GM13976 (cell line): ENCODE data around the gene DYNC2I2.

Experiments used
- DNase-seq: peaks from one replicate; pipeline ENCODE4 v3.0.0; 2012; ENCODE audit warnings: low spot score
- in situ Hi-C: fragments of 300-500 bp; cut with MboI; formaldehyde crosslinking; loops from one replicate; pipeline ENCODE4 v1.12.0; 2022; ENCODE audit warnings: low sequenced_read_pairs, mixed read lengths, inconsistent platforms; ENCODE audit not compliant: unreplicated experiment
- TF ChIP-seq, protein P1 (sequence below): IDR thresholded peaks from 2 replicates; pipeline ENCODE4 v1.5.1; 2012; ENCODE audit warnings: borderline replicate concordance, mild to moderate bottlenecking; ENCODE audit not compliant: insufficient read depth; ENCODE audit errors: extremely low read depth, missing control alignments, control extremely low read depth

The DYNC2I2 gene

DNA sequence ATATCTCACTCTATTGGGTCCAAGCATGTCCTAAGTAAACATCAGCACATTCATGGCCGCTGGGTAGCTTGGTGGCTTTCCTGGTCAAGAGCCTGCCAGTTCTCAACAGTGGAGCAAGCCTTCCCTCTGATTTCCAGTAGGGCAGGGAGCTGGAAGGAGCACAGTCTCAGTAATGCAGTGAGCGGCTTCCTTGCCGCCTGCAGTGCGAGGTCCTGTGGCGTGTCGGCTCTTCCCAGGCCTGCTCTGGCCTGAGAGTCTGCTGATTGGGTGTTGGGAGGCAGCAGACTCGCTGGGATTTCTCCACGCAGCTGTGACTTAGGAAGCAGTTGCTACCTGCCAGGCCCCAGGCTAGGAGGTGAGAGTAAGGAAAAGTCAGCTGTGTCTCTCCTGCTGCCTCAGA is 53.0 kb downstream of the DYNC2I2 start:
- in situ Hi-C loops: no loop called here
- TF ChIP-seq, protein P1, sequence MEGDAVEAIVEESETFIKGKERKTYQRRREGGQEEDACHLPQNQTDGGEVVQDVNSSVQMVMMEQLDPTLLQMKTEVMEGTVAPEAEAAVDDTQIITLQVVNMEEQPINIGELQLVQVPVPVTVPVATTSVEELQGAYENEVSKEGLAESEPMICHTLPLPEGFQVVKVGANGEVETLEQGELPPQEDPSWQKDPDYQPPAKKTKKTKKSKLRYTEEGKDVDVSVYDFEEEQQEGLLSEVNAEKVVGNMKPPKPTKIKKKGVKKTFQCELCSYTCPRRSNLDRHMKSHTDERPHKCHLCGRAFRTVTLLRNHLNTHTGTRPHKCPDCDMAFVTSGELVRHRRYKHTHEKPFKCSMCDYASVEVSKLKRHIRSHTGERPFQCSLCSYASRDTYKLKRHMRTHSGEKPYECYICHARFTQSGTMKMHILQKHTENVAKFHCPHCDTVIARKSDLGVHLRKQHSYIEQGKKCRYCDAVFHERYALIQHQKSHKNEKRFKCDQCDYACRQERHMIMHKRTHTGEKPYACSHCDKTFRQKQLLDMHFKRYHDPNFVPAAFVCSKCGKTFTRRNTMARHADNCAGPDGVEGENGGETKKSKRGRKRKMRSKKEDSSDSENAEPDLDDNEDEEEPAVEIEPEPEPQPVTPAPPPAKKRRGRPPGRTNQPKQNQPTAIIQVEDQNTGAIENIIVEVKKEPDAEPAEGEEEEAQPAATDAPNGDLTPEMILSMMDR: no peak
- no peak for DNase-seq

DNA sequence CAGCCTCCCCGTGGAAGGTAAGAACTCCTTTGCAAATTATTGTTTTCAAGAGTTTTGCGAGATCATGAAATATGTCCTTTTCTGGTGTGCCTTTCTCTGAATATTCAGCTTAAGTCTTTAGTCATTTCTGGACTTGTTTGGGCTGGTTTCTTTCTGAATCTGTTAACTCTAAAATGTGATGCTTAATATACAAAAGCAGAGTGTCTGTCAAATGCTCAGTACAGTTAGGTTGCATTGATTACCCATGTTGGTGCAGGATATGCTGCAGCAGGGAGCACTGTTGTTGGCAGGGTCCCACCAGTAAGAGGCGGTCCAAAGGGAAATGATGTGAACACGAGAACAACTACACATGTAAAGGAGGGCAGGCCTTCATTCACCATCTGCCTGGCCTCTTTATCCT is 56.5 kb downstream of the DYNC2I2 start:
- in situ Hi-C loops: no loop called here
- DNase-seq: no peak
- TF ChIP-seq, protein P1: no peak

DNA sequence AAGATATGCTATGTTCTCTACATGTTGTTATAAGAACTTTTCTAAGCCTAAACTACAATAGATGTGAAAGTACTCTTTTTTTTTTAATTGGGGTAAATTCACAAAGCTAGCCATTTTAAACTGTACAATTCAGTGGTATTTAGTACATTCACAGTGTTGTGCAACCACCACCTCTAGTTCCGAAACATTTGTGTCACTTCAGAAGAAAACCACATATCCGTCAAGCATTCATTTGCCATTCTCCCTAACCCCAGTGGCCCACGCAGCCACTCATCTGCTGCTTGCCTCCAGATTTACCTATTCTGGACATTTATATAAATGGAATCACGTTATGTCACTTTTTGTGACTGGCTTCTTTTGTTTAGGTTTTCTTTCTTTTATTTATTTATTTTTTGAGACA is 61.2 kb downstream of the DYNC2I2 start:
- in situ Hi-C loops: no loop called here
- TF ChIP-seq, protein P1: no peak
- no peak for DNase-seq

- TF ChIP-seq, protein P1: no peak
- in situ Hi-C loops: no loop called here
- no peak for DNase-seq
These were observed 62.8 kb downstream of the DYNC2I2 start for GRCh38 chr9:128593856-128594255.

DNA sequence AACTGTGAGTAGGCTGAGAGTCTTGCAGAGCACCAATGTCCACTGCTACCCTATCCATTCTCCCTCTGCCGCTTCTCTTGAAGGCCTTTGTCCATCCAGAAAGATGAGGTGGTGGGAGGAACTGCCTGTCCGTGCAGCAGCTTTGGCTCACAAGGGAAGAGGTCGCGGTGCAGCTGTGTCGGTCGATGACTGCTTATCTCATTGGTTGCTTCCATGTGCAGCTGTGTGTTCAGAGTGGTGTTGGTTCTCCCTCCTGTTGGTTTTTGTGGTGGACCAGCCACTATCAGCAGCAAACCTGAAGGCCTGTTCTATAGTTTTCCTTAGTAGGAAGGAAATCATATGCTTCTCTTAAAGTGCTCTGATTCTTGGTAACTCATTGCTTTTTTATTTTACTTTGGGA is 63.6 kb downstream of the DYNC2I2 start:
- TF ChIP-seq, protein P1: no peak
- in situ Hi-C loops: no loop called here
- DNase-seq: no peak

DNA sequence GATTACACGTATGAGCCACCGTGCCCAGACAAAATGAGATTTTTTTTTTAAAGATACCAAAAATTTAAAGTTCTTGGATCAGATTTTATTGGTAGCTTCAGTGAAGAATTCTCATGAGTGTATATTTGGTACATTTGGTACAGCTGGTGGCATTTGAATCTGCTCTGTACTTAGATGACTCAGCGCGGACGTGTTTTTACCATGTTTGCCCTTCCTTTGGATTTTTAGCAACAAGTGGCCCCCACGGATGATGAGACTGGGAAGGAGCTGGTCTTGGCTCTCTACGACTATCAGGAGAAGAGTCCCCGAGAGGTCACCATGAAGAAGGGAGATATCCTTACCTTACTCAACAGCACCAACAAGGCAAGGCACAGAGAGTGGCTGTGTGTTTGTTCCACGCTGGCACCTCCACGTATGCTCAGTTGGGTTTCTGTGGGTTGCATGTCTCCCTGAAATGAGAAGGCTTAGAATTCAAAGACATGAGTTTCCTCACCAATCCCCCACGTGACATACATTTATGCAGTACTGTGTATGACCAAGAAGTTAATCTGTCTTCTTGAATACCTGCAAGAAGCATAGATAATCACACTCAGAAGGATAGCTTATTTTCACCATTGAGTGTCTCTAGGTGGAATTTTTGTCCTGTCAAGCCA is 67.9 kb downstream of the DYNC2I2 start:
- in situ Hi-C loops: no loop called here
- TF ChIP-seq, protein P1: no peak
- no peak for DNase-seq
